Measurements from ENCODE around the gene BCAN. TPM values are rescaled to one million over a fixed set of nuclear protein-coding genes. Genes with fewer than 3 reads are reported as not detected.

Gene BCAN
- total RNA-seq, 1 experiment from 2014 or later = 1.2 TPM

GRCh38 chr1:156598731-156599432 lies 43.0 kb upstream of the BCAN start:
- no peaks in the 10 kb centered on the region for H3K27me3 ChIP-seq (ENCODE audit: insufficient read depth, low read length)
- H3K56ac ChIP-seq (ENCODE audit: insufficient read length, low read depth, low read length) = no peak overlapping the region
- no peak overlapping the region for H3K23ac ChIP-seq (ENCODE audit: insufficient read length, low read depth, low read length)
- H4K20me1 ChIP-seq (ENCODE audit: control insufficient read depth, insufficient read depth, insufficient read length) = no peaks in the 10 kb centered on the region
- no peak overlapping the region for H3K27ac ChIP-seq (ENCODE audit: insufficient read length, low read depth, low read length)
- no peak overlapping the region for H3K18ac ChIP-seq (ENCODE audit: insufficient read length, low read depth, low read length)
- peaks cover 15 to 23% of the 10 kb centered on the region in 2 experiments for H3K4me1 Mint-ChIP-seq
- H3K36me3 Mint-ChIP-seq (ENCODE audit: insufficient read depth in 1 of 3, low read depth in 3 of 3) = peaks cover 29 to 59% (median 50%) of the 10 kb centered on the region in 3 experiments; a peak in 6 of 7 replicates
- H2BK12ac ChIP-seq (ENCODE audit: insufficient read length, low read depth, low read length) = no peak overlapping the region
- H2BK5ac ChIP-seq (ENCODE audit: insufficient read length, low read length) = no peak overlapping the region
- H2AK5ac ChIP-seq (ENCODE audit: insufficient read length, low read length) = no peak overlapping the region
- H3K4me2 ChIP-seq (ENCODE audit: insufficient read depth, insufficient read length, low read length) = no peak overlapping the region
- DNase-seq = no peak
- no peak overlapping the region for H2AFZ ChIP-seq (ENCODE audit: low read length)
- peaks cover 4% of the 10 kb centered on the region for H3K23me2 ChIP-seq (ENCODE audit: insufficient read length, low read depth, low read length, poor library complexity, severe bottlenecking)
- H3K27ac Mint-ChIP-seq = no peak overlapping the region; a peak in 1 of 7 replicates
- no peak overlapping the region for H3K4me3 Mint-ChIP-seq
- no peak overlapping the region for H2BK15ac ChIP-seq (ENCODE audit: low read depth, low read length)
- H3K9ac ChIP-seq (ENCODE audit: extremely low read depth, insufficient read length, low read length) = no peak overlapping the region
- H2BK20ac ChIP-seq (ENCODE audit: low read depth, low read length, poor library complexity, severe bottlenecking) = no peak overlapping the region
- WGBS (ENCODE audit: extremely low coverage, insufficient read length, low lambda C conversion rate) = no CpG with 5 or more reads among the region's 4 CpGs
- H3K14ac ChIP-seq (ENCODE audit: insufficient read depth, low read length) = no peak overlapping the region
- H4K91ac ChIP-seq (ENCODE audit: insufficient read length, low read depth, low read length) = no peak overlapping the region
- H3K9me3 Mint-ChIP-seq = no peaks in the 10 kb centered on the region; a peak in 2 of 5 replicates
- TF ChIP-seq CTCF (conservative IDR thresholded peaks at IDR 0.05) = no peak
- H3K79me1 ChIP-seq (ENCODE audit: insufficient read depth, low read depth, low read length, poor library complexity, severe bottlenecking) = no peaks in the 10 kb centered on the region
- H3K27me3 Mint-ChIP-seq (ENCODE audit: low read depth) = peaks cover 2% of the 10 kb centered on the region; the same call in 1 of the 2 replicates
- H4K8ac ChIP-seq (replicated peaks; ENCODE audit: insufficient read length, low read depth, low read length) = no peak overlapping the region
- no peaks in the 10 kb centered on the region for H3K9me3 ChIP-seq (ENCODE audit: control insufficient read depth, low read depth, low read length)
- no peaks in the 10 kb centered on the region; the same call in 1 of the 2 replicates for H3K79me2 ChIP-seq (ENCODE audit: insufficient read depth, low read length)
- H3K4me1 ChIP-seq (ENCODE audit: insufficient read depth, low read length) = no peaks in the 10 kb centered on the region; the same call in 1 of the 2 replicates
- H2BK120ac ChIP-seq (ENCODE audit: low read depth, low read length, poor library complexity, severe bottlenecking) = no peak overlapping the region
- H4K5ac ChIP-seq (ENCODE audit: insufficient read length, low read depth, low read length) = no peak overlapping the region
- H3T11ph ChIP-seq (ENCODE audit: low read length) = no peak overlapping the region
- H3K4ac ChIP-seq (ENCODE audit: low read depth, low read length) = no peak overlapping the region
